ENCODE measurements around the gene PDE8B. TPM values are rescaled to one million over a fixed set of nuclear protein-coding genes. Genes with fewer than 3 reads are reported as not detected.

The PDE8B gene
- total and polyA plus RNA-seq, 2 donors (not counting 1 experiment from before 2014, with no cell fraction given): 0.07 TPM; not detected in 1

GRCh38 chr5:77418162-77418561 lies 207.7 kb downstream of the PDE8B start:
- Histone ChIP-seq H3K27ac (ENCODE audit: low read length in 2 of 2) (no peak overlapping the region), H2AFZ (ENCODE audit: insufficient read depth, low read depth, low read length, poor library complexity, severe bottlenecking) (no peak overlapping the region), H4K20me1 (ENCODE audit: control insufficient read depth, insufficient read depth, low read length, poor library complexity, severe bottlenecking) (no peaks in the 10 kb centered on the region), H3K79me2 (ENCODE audit: control insufficient read depth, insufficient read depth, low read length) (no peaks in the 10 kb centered on the region), H3K4me3 (ENCODE audit: control extremely low read depth in 1 of 5, extremely low read depth in 1 of 5, insufficient read depth in 1 of 5, low read depth in 2 of 5, low read length in 4 of 5) (no peak overlapping the region), H3K27me3 (replicated peaks in 1 of 4; ENCODE audit: control extremely low read depth in 1 of 4, control insufficient read depth in 3 of 4, insufficient read depth in 4 of 4, low read length in 3 of 4) (peaks cover 0 to 3% (median 0%) of the 10 kb centered on the region in 4 experiments), H3K4me1 (ENCODE audit: control insufficient read depth in 2 of 2, insufficient read depth in 2 of 2, low read length in 2 of 2) (no peaks in the 10 kb centered on the region), H3K9ac (ENCODE audit: low read length) (no peak overlapping the region), H3K36me3 (replicated peaks in 1 of 2; ENCODE audit: control extremely low read depth in 1 of 2, control insufficient read depth in 1 of 2, extremely low read depth in 1 of 2, insufficient read depth in 2 of 2, low read length in 1 of 2) (no peaks in the 10 kb centered on the region), H3K9me3 (ENCODE audit: control extremely low read depth in 1 of 3, control insufficient read depth in 2 of 3, insufficient read depth in 1 of 3, low read length in 2 of 3) (peaks cover 0 to 2% (median 0%) of the 10 kb centered on the region in 3 donors), H3K4me2 (replicated peaks; ENCODE audit: low read depth, low read length, poor library complexity, severe bottlenecking) (no peak overlapping the region)
- intact Hi-C loops (cut with micrococcal nuclease): no loop called here
- ChIA-PET POLR2A (no interaction called here), CTCF (no interaction called here)
- 95% methylated on average over 3 of the region's 5 CpGs for WGBS (ENCODE audit: insufficient coverage)
- no peak for TF ChIP-seq EZH2 (IDR thresholded peaks at IDR 0.05; ENCODE audit: borderline replicate concordance, insufficient read depth, low read depth, low read length, poor library complexity, severe bottlenecking)
- no peak for TF ChIP-seq CTCF (IDR thresholded peaks at IDR 0.05)
- no peaks in the 10 kb centered on the region for H3K4me1 Mint-ChIP-seq
- no peak overlapping the region for H3K4me3 Mint-ChIP-seq
- H3K27me3 Mint-ChIP-seq: peaks cover 11% of the 10 kb centered on the region
- no peaks in the 10 kb centered on the region for H3K9me3 Mint-ChIP-seq (ENCODE audit: insufficient read depth)
- ATAC-seq (ENCODE audit: low read depth) (no peak), DNase-seq (no peak)
- no peak overlapping the region for H3K27ac Mint-ChIP-seq

DNA sequence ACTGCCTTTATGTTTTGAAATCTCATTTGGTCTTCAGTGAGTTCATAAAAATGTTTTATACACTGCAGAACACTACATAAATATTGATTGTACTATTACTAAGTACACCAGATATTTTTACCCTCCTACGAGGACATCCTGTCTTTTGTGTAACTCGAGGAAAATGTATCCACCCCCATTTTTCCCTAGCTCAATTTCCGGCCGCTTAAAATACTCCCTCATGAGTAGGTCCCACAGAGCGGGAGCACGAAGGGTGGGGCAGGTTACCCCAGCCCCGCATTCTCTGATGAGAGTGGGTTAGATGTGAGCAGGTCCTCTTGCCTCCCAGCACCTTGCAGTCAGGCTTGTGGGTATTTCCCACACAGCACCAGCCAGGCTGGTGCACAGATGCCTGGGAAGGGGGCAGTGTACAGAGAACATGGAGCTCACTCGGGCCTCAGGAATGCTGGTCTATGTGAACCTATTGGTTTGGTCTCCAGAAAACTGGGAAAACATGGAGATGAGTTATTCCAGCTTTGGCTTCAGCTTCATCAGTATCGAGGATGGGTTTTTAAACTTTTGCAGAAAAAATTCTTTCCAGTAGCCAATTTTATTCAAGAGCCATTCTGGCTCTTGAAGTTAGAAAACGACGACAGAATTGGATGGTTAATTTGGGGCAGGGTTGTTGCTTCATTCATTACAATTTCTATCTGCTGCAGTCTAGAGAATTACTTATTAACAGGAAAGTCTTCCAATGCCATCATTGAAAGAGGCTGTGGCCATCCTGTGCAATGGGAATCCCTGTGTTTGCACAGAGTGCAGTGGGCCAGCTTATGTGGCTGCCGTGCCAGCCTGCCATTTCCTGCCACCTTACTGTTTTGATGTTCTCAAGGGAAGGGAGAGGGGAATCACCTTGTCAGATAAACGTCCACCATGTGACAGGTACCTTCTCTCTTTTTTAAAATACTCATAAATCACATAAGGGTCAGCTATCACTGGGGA lies 208.4 kb downstream of the PDE8B start:
- no peak overlapping the region for H3K9ac ChIP-seq (ENCODE audit: low read length)
- ChIA-PET CTCF (no interaction called here), POLR2A (no interaction called here)
- H3K4me1 Mint-ChIP-seq: no peaks in the 10 kb centered on the region
- H3K27ac ChIP-seq (ENCODE audit: low read length in 2 of 2): no peak overlapping the region
- ATAC-seq (ENCODE audit: low read depth) (no peak), DNase-seq (no peak)
- no peak overlapping the region for H3K4me2 ChIP-seq (replicated peaks; ENCODE audit: low read depth, low read length, poor library complexity, severe bottlenecking)
- H4K20me1 ChIP-seq (ENCODE audit: control insufficient read depth, insufficient read depth, low read length, poor library complexity, severe bottlenecking): no peaks in the 10 kb centered on the region
- H2AFZ ChIP-seq (ENCODE audit: insufficient read depth, low read depth, low read length, poor library complexity, severe bottlenecking): no peak overlapping the region
- peaks cover 0 to 2% (median 0%) of the 10 kb centered on the region in 3 donors for H3K9me3 ChIP-seq (ENCODE audit: control extremely low read depth in 1 of 3, control insufficient read depth in 2 of 3, insufficient read depth in 1 of 3, low read length in 2 of 3)
- TF ChIP-seq CTCF (IDR thresholded peaks at IDR 0.05) (no peak), EZH2 (IDR thresholded peaks at IDR 0.05; ENCODE audit: borderline replicate concordance, insufficient read depth, low read depth, low read length, poor library complexity, severe bottlenecking) (no peak)
- WGBS (ENCODE audit: insufficient coverage): 90% methylated on average over 4 of the region's 13 CpGs
- intact Hi-C loops (cut with micrococcal nuclease): no loop called here
- H3K4me3 ChIP-seq (ENCODE audit: control extremely low read depth in 1 of 5, extremely low read depth in 1 of 5, insufficient read depth in 1 of 5, low read depth in 2 of 5, low read length in 4 of 5): no peak overlapping the region
- H3K27me3 Mint-ChIP-seq: peaks cover 9% of the 10 kb centered on the region
- no peaks in the 10 kb centered on the region for H3K36me3 ChIP-seq (replicated peaks in 1 of 2; ENCODE audit: control extremely low read depth in 1 of 2, control insufficient read depth in 1 of 2, extremely low read depth in 1 of 2, insufficient read depth in 2 of 2, low read length in 1 of 2)
- H3K27ac Mint-ChIP-seq: no peak overlapping the region
- H3K79me2 ChIP-seq (ENCODE audit: control insufficient read depth, insufficient read depth, low read length): no peaks in the 10 kb centered on the region
- H3K4me3 Mint-ChIP-seq: no peak overlapping the region
- peaks cover 0 to 3% (median 0%) of the 10 kb centered on the region in 4 experiments for H3K27me3 ChIP-seq (replicated peaks in 1 of 4; ENCODE audit: control extremely low read depth in 1 of 4, control insufficient read depth in 3 of 4, insufficient read depth in 4 of 4, low read length in 3 of 4)
- H3K4me1 ChIP-seq (ENCODE audit: control insufficient read depth in 2 of 2, insufficient read depth in 2 of 2, low read length in 2 of 2): no peaks in the 10 kb centered on the region
- H3K9me3 Mint-ChIP-seq (ENCODE audit: insufficient read depth): no peaks in the 10 kb centered on the region
